Measurements from ENCODE around the gene SEPTIN10.

The SEPTIN10 gene

GRCh38 chr2:109613081-109613921 lies 465 bp downstream of the SEPTIN10 start:
- no peak for TF ChIP-seq POLR2AphosphoS5 (IDR thresholded peaks at IDR 0.05; ENCODE audit: low read depth, low read length)
- no peak for TF ChIP-seq TAF1 (IDR thresholded peaks at IDR 0.05; ENCODE audit: borderline replicate concordance, low read depth, low read length)
- no peak for TF ChIP-seq POLR2A (IDR thresholded peaks at IDR 0.05; ENCODE audit: low read depth, low read length)
- DNase-seq (ENCODE audit: insufficient read length): no peak
- no peak for FAIRE-seq

GRCh38 chr2:109611467-109612095 lies 2.2 kb downstream of the SEPTIN10 start:
- no peak for TF ChIP-seq POLR2AphosphoS5 (IDR thresholded peaks at IDR 0.05; ENCODE audit: low read depth, low read length)
- no peak for FAIRE-seq
- DNase-seq (ENCODE audit: insufficient read length): no peak

- DNase-seq (ENCODE audit: insufficient read length) (no peak), FAIRE-seq (no peak)
- TF ChIP-seq TAF1 (IDR thresholded peaks at IDR 0.05; ENCODE audit: borderline replicate concordance, low read depth, low read length) (no peak), POLR2A (IDR thresholded peaks at IDR 0.05; ENCODE audit: low read depth, low read length) (no peak), POLR2AphosphoS5 (IDR thresholded peaks at IDR 0.05; ENCODE audit: low read depth, low read length) (no peak)
These were observed 4.3 kb downstream of the SEPTIN10 start for GRCh38 chr2:109609352-109610024.

GRCh38 chr2:109607766-109608165 lies 6.0 kb downstream of the SEPTIN10 start:
- FAIRE-seq (no peak), DNase-seq (ENCODE audit: insufficient read length) (no peak)
- TF ChIP-seq POLR2AphosphoS5 (IDR thresholded peaks at IDR 0.05; ENCODE audit: low read depth, low read length): no peak
- no peak for TF ChIP-seq TAF1 (IDR thresholded peaks at IDR 0.05; ENCODE audit: borderline replicate concordance, low read depth, low read length)
- no peak for TF ChIP-seq POLR2A (IDR thresholded peaks at IDR 0.05; ENCODE audit: low read depth, low read length)

GRCh38 chr2:109604597-109604996 lies 9.2 kb downstream of the SEPTIN10 start:
- no peak for TF ChIP-seq TAF1 (IDR thresholded peaks at IDR 0.05; ENCODE audit: borderline replicate concordance, low read depth, low read length)
- TF ChIP-seq POLR2AphosphoS5 (IDR thresholded peaks at IDR 0.05; ENCODE audit: low read depth, low read length): no peak
- TF ChIP-seq POLR2A (IDR thresholded peaks at IDR 0.05; ENCODE audit: low read depth, low read length): no peak
- FAIRE-seq: no peak
- no peak for DNase-seq (ENCODE audit: insufficient read length)

GRCh38 chr2:109602617-109603188 lies 11.1 kb downstream of the SEPTIN10 start:
- FAIRE-seq: no peak
- TF ChIP-seq TAF1 (IDR thresholded peaks at IDR 0.05; ENCODE audit: borderline replicate concordance, low read depth, low read length): no peak
- DNase-seq (ENCODE audit: insufficient read length): no peak

- no peak for TF ChIP-seq TAF1 (IDR thresholded peaks at IDR 0.05; ENCODE audit: borderline replicate concordance, low read depth, low read length)
- no peak for FAIRE-seq
- DNase-seq (ENCODE audit: insufficient read length): no peak
These were observed 12.0 kb downstream of the SEPTIN10 start for GRCh38 chr2:109601783-109602182.

GRCh38 chr2:109597283-109597682 lies 16.5 kb downstream of the SEPTIN10 start:
- TF ChIP-seq TAF1 (IDR thresholded peaks at IDR 0.05; ENCODE audit: borderline replicate concordance, low read depth, low read length) (no peak), POLR2A (IDR thresholded peaks at IDR 0.05; ENCODE audit: low read depth, low read length) (no peak), POLR2AphosphoS5 (IDR thresholded peaks at IDR 0.05; ENCODE audit: low read depth, low read length) (no peak)
- no peak for DNase-seq (ENCODE audit: insufficient read length)
- no peak for FAIRE-seq

GRCh38 chr2:109595644-109596043 lies 18.1 kb downstream of the SEPTIN10 start:
- TF ChIP-seq POLR2AphosphoS5 (IDR thresholded peaks at IDR 0.05; ENCODE audit: low read depth, low read length) (no peak), POLR2A (IDR thresholded peaks at IDR 0.05; ENCODE audit: low read depth, low read length) (no peak), TAF1 (IDR thresholded peaks at IDR 0.05; ENCODE audit: borderline replicate concordance, low read depth, low read length) (no peak)
- DNase-seq (ENCODE audit: insufficient read length): no peak
- FAIRE-seq: no peak

GRCh38 chr2:109594246-109594885 lies 19.4 kb downstream of the SEPTIN10 start:
- DNase-seq (ENCODE audit: insufficient read length) (no peak), FAIRE-seq (no peak)
- TF ChIP-seq POLR2A (IDR thresholded peaks at IDR 0.05; ENCODE audit: low read depth, low read length): no peak
- no peak for TF ChIP-seq POLR2AphosphoS5 (IDR thresholded peaks at IDR 0.05; ENCODE audit: low read depth, low read length)
- no peak for TF ChIP-seq TAF1 (IDR thresholded peaks at IDR 0.05; ENCODE audit: borderline replicate concordance, low read depth, low read length)

- TF ChIP-seq POLR2AphosphoS5 (IDR thresholded peaks at IDR 0.05; ENCODE audit: low read depth, low read length) (no peak), TAF1 (IDR thresholded peaks at IDR 0.05; ENCODE audit: borderline replicate concordance, low read depth, low read length) (no peak)
- DNase-seq (ENCODE audit: insufficient read length) (no peak), FAIRE-seq (no peak)
These were observed 20.9 kb downstream of the SEPTIN10 start for GRCh38 chr2:109592905-109593304.
